ENCODE measurements around the gene SHISA9. TPM values are rescaled to one million over a fixed set of nuclear protein-coding genes. Genes with fewer than 3 reads are reported as not detected.

The SHISA9 gene
- total and polyA plus RNA-seq, 4 donors, result under 0.01 to 0.08 (median 0.07) TPM; not detected in 1

GRCh38 chr16:13084331-13084730 lies 182.9 kb downstream of the SHISA9 start (continued):
- TF ChIP-seq REST (IDR thresholded peaks at IDR 0.05) (peak; percentile 27), EGR1 (IDR thresholded peaks at IDR 0.05; ENCODE audit: low read depth in 2 of 2) (no peak)

- no peak for DNase-seq (ENCODE audit: low spot score)
- Histone ChIP-seq H3K4me3 (ENCODE audit: low read depth in 1 of 3, low read length in 3 of 3) (no peak overlapping the region), H3K36me3 (ENCODE audit: control insufficient read depth in 4 of 4, insufficient read depth in 3 of 4, low read depth in 1 of 4, low read length in 3 of 4) (no peaks in the 10 kb centered on the region), H3K27ac (ENCODE audit: low read depth in 1 of 2, low read length in 2 of 2) (no peak overlapping the region), H3K27me3 (ENCODE audit: control insufficient read depth in 4 of 4, insufficient read depth in 4 of 4, low read length in 3 of 4) (no peaks in the 10 kb centered on the region), H3K4me1 (ENCODE audit: control insufficient read depth in 4 of 4, insufficient read depth in 4 of 4, low read length in 3 of 4) (no peaks in the 10 kb centered on the region), H3K9me3 (ENCODE audit: control insufficient read depth in 4 of 4, low read length in 3 of 4) (no peaks in the 10 kb centered on the region), H3K9ac (ENCODE audit: low read depth in 1 of 2, low read length in 2 of 2) (no peak overlapping the region)
- TF ChIP-seq TAF1 (conservative IDR thresholded peaks at IDR 0.05), result no peak
- TF ChIP-seq HNF4A (conservative IDR thresholded peaks at IDR 0.05), result no peak
- 71% methylated on average over 7 of the region's 7 CpGs for WGBS
Measured at GRCh38 chr16:13093661-13094060, 192.3 kb downstream of the SHISA9 start.

- Histone ChIP-seq H3K9ac (ENCODE audit: low read depth in 1 of 2, low read length in 2 of 2) (no peak overlapping the region), H3K4me3 (ENCODE audit: low read depth in 1 of 3, low read length in 3 of 3) (no peak overlapping the region), H3K4me1 (ENCODE audit: control insufficient read depth in 4 of 4, insufficient read depth in 4 of 4, low read length in 3 of 4) (no peaks in the 10 kb centered on the region), H3K36me3 (ENCODE audit: control insufficient read depth in 4 of 4, insufficient read depth in 3 of 4, low read depth in 1 of 4, low read length in 3 of 4) (no peaks in the 10 kb centered on the region), H3K9me3 (ENCODE audit: control insufficient read depth in 4 of 4, low read length in 3 of 4) (no peaks in the 10 kb centered on the region), H3K27ac (ENCODE audit: low read depth in 1 of 2, low read length in 2 of 2) (no peak overlapping the region), H3K27me3 (ENCODE audit: control insufficient read depth in 4 of 4, insufficient read depth in 4 of 4, low read length in 3 of 4) (no peaks in the 10 kb centered on the region)
- no peak for DNase-seq (ENCODE audit: low spot score)
- no peak for TF ChIP-seq NR2F2 (IDR thresholded peaks at IDR 0.05)
- TF ChIP-seq REST (IDR thresholded peaks at IDR 0.05), result no peak
- TF ChIP-seq HNF4A (conservative IDR thresholded peaks at IDR 0.05), result no peak
- no peak for TF ChIP-seq EGR1 (IDR thresholded peaks at IDR 0.05; ENCODE audit: low read depth in 2 of 2)
- TF ChIP-seq TAF1 (conservative IDR thresholded peaks at IDR 0.05), result no peak
- TF ChIP-seq RAD21 (IDR thresholded peaks at IDR 0.05), result no peak
- TF ChIP-seq RXRA (IDR thresholded peaks at IDR 0.05), result no peak
- no peak for TF ChIP-seq YY1 (IDR thresholded peaks at IDR 0.05)
- TF ChIP-seq ZBTB33 (IDR thresholded peaks at IDR 0.05), result no peak
- TF ChIP-seq FOXA1 (IDR thresholded peaks at IDR 0.05), result no peak
- no peak for TF ChIP-seq JUND (IDR thresholded peaks at IDR 0.05)
- TF ChIP-seq ATF3 (IDR thresholded peaks at IDR 0.05), result no peak
- TF ChIP-seq CTCF (IDR thresholded peaks at IDR 0.05; ENCODE audit: low read depth, low read length, missing input control), result no peak
- WGBS, result 86% methylated on average over 2 of the region's 2 CpGs
Measured at GRCh38 chr16:13095061-13095460, 193.7 kb downstream of the SHISA9 start.
